OCI-LY1 (cell line): ENCODE data around the gene PCDHA13.
"Not testable (repeated sequence)": the region's sequence is repeated elsewhere in the genome, so short reads cannot be mapped to it uniquely, and the experiment has no call there.

Source experiments
- H2AFZ ChIP-seq: fragments of 200-600 bp; sonication (generic), shearing (Covaris generic); 2 replicates; pipeline ENCODE4 v1.6.0; 2014; ENCODE audit warnings: antibody characterized with exemption, mild to moderate bottlenecking, low read length
- H3F3A ChIP-seq: fragments of 200-600 bp; sonication (generic), shearing (Covaris generic); 2 replicates; pipeline ENCODE4 v1.6.0; 2014; ENCODE audit warnings: mild to moderate bottlenecking, antibody characterized with exemption, low read length, moderate library complexity; ENCODE audit not compliant: insufficient read depth
- H3K27ac ChIP-seq: fragments of 200-600 bp; sonication (generic); 2 replicates; pipeline ENCODE4 v1.5.1; 2014; ENCODE audit warnings: low read length, mixed run types, mild to moderate bottlenecking, low read depth; ENCODE audit not compliant: poor library complexity, severe bottlenecking
- H3K27me3 ChIP-seq: fragments of 200-600 bp; sonication (generic); 2 replicates; pipeline ENCODE4 v1.6.0; 2014; ENCODE audit warnings: antibody characterized with exemption, mild to moderate bottlenecking, low read length, moderate library complexity; ENCODE audit not compliant: insufficient read depth
- H3K36me3 ChIP-seq: fragments of 200-600 bp; sonication (generic); 2 replicates; pipeline ENCODE4 v1.6.1; 2014; ENCODE audit warnings: mild to moderate bottlenecking, antibody characterized with exemption, low read length, moderate library complexity, mixed read lengths; ENCODE audit not compliant: insufficient read depth
- H3K4me1 ChIP-seq: fragments of 200-600 bp; sonication (generic); 2 replicates; pipeline ENCODE4 v1.5.1; 2014; ENCODE audit warnings: mild to moderate bottlenecking, low read length, moderate library complexity; ENCODE audit not compliant: insufficient read depth, severe bottlenecking
- H3K4me2 ChIP-seq: fragments of 200-600 bp; sonication (generic), shearing (Covaris generic); 2 replicates; pipeline ENCODE4 v1.6.1; 2014; ENCODE audit warnings: low read length
- H3K4me3 ChIP-seq: fragments of 200-600 bp; sonication (generic); 2 replicates; pipeline ENCODE4 v1.5.1; 2014; ENCODE audit warnings: low read length, low read depth, mild to moderate bottlenecking, mixed read lengths; ENCODE audit not compliant: poor library complexity, severe bottlenecking
- H3K79me2 ChIP-seq: fragments of 200-600 bp; shearing (Covaris generic); 2 replicates; pipeline ENCODE4 v1.6.1; 2016; ENCODE audit warnings: mixed run types, low read length, mixed read lengths; ENCODE audit not compliant: insufficient read depth
- H3K9ac ChIP-seq: fragments of 200-600 bp; sonication (generic), shearing (Covaris generic); 2 replicates; pipeline ENCODE4 v1.6.1; 2014; ENCODE audit warnings: mild to moderate bottlenecking, low read length, mixed read lengths
- H3K9me2 ChIP-seq: fragments of 200-600 bp; sonication (generic), shearing (Covaris generic); 2 replicates; pipeline ENCODE4 v1.6.1; 2014; ENCODE audit warnings: low read depth, mild to moderate bottlenecking, low read length, mixed read lengths
- H3K9me3 ChIP-seq: fragments of 200-600 bp; shearing (Covaris generic); 2 replicates; pipeline ENCODE4 v1.6.1; 2014; ENCODE audit warnings: low read length, mixed read lengths
- H4K20me1 ChIP-seq: fragments of 200-600 bp; sonication (generic), shearing (Covaris generic); 2 replicates; pipeline ENCODE4 v1.6.0; 2016; ENCODE audit warnings: mild to moderate bottlenecking, low read length; ENCODE audit not compliant: insufficient read depth
- CTCF ChIP-seq: fragments of 200-600 bp; sonication (generic), shearing (Covaris generic); IDR thresholded peaks from 2 replicates; pipeline ENCODE4 v1.5.1; 2017; ENCODE audit warnings: mild to moderate bottlenecking, antibody characterized with exemption, low read length, moderate library complexity, mixed read lengths
- EZH2 ChIP-seq: fragments of 200-600 bp; sonication (generic), shearing (Covaris generic); IDR thresholded peaks from 2 replicates; pipeline ENCODE4 v1.8.0; 2017; ENCODE audit warnings: borderline replicate concordance, mixed run types, mild to moderate bottlenecking, antibody characterized with exemption, low read length, moderate library complexity, mixed read lengths

The PCDHA13 gene

DNA sequence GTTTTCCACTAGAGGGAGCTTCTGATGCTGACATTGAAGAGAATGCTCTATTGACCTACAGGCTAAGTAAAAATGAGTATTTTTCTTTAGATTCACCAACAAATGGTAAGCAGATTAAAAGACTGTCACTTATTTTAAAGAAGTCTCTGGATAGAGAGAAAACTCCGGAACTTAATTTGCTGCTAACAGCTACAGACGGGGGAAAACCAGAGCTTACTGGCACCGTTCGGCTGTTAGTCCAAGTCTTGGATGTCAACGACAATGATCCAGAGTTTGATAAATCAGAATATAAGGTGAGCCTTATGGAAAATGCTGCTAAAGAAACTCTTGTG, 12.4 kb upstream of the PCDHA13 start:
- Histone ChIP-seq H3K4me1 (no peaks in the 10 kb centered on the region), H3K79me2 (no peaks in the 10 kb centered on the region), H3F3A (no peaks in the 10 kb centered on the region), H3K4me2 (no peak overlapping the region), H3K27ac (no peak overlapping the region), H4K20me1 (no peaks in the 10 kb centered on the region), H3K9me2 (no peaks in the 10 kb centered on the region), H3K9ac (no peak overlapping the region), H2AFZ (no peak overlapping the region), H3K4me3 (no peak overlapping the region), H3K27me3 (no peaks in the 10 kb centered on the region), H3K9me3 (no peaks in the 10 kb centered on the region), H3K36me3 (no peaks in the 10 kb centered on the region)
- peak; percentile 17; the same call in 1 of the 2 replicates for TF ChIP-seq CTCF
- TF ChIP-seq EZH2 = no peak

GRCh38 chr5:140870221-140871201, 11.4 kb upstream of the PCDHA13 start:
- TF ChIP-seq EZH2 = no peak
- no peak for TF ChIP-seq CTCF

DNA sequence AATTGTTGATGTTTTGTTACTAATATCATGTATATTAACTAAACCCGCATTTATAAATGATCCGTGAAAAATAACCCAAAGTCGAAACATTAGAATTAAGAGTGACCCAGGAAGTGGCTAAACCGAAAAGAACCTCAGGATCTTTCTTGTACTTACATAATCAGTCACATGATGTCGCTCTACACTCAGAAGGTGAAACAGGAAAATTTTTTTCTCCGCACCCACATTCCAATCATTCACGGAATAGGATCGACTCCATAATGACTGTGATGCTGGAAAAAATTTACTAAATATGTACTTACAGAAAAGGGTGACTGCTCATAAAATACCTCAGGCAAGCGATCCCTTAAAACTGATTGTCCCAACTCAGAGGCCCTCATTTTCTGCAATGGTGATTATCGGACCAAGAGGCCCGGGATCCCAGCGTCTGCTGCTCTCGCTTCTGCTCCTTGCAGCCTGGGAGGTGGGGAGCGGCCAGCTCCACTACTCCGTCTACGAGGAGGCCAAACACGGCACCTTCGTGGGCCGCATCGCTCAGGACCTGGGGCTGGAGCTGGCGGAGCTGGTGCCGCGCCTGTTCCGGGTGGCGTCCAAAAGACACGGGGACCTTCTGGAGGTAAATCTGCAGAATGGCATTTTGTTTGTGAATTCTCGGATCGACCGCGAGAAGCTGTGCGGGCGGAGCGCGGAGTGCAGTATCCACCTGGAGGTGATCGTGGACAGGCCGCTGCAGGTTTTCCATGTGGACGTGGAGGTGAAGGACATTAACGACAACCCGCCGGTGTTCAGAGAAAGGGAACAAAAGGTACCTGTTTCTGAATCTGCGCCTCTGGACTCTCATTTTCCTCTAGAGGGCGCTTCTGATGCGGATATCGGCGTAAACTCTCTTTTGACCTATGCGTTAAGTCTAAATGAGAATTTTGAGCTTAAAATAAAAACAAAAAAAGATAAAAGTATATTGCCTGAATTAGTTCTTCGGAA, 6.5 kb upstream of the PCDHA13 start, which contains the start of gene PCDHA12:
PCDHA12 (plus strand) TSS at position 224 of the 981 bp plus-strand sequence; CDS start at position 389, 165 bp downstream.
- no peaks in the 10 kb centered on the region for H3K9me3 ChIP-seq
- no peak within 1 kb of the TSS for H3K4me2 ChIP-seq
- no peaks in the 10 kb centered on the region for H3F3A ChIP-seq
- no peaks in the 10 kb centered on the region for H3K79me2 ChIP-seq
- TF ChIP-seq EZH2 = no peak
- peak; percentile 26 for TF ChIP-seq CTCF
- H3K9ac ChIP-seq = no peak within 1 kb of the TSS
- no peaks in the 10 kb centered on the region for H3K9me2 ChIP-seq
- H3K4me1 ChIP-seq = no peaks in the 10 kb centered on the region
- H3K4me3 ChIP-seq = no peak within 1 kb of the TSS
- H4K20me1 ChIP-seq = no peaks in the 10 kb centered on the region
- H3K36me3 ChIP-seq = no peaks in the 10 kb centered on the region
- no peaks in the 10 kb centered on the region for H3K27me3 ChIP-seq
- no peak within 1 kb of the TSS for H3K27ac ChIP-seq
- no peak within 1 kb of the TSS for H2AFZ ChIP-seq

More at GRCh38 chr5:140870221-140871201, 11.4 kb upstream of the PCDHA13 start:
- H2AFZ ChIP-seq = no peak overlapping the region
- no peaks in the 10 kb centered on the region for H3K79me2 ChIP-seq
- no peak overlapping the region for H3K4me3 ChIP-seq
- no peaks in the 10 kb centered on the region for H3K9me2 ChIP-seq
- H3K27ac ChIP-seq = no peak overlapping the region
- no peaks in the 10 kb centered on the region for H3K36me3 ChIP-seq
- H3K9me3 ChIP-seq = no peaks in the 10 kb centered on the region
- no peak overlapping the region for H3K9ac ChIP-seq
- H3K4me2 ChIP-seq = no peak overlapping the region
- H3K4me1 ChIP-seq = no peaks in the 10 kb centered on the region
- no peaks in the 10 kb centered on the region for H4K20me1 ChIP-seq
- no peaks in the 10 kb centered on the region for H3K27me3 ChIP-seq
- no peaks in the 10 kb centered on the region for H3F3A ChIP-seq

DNA sequence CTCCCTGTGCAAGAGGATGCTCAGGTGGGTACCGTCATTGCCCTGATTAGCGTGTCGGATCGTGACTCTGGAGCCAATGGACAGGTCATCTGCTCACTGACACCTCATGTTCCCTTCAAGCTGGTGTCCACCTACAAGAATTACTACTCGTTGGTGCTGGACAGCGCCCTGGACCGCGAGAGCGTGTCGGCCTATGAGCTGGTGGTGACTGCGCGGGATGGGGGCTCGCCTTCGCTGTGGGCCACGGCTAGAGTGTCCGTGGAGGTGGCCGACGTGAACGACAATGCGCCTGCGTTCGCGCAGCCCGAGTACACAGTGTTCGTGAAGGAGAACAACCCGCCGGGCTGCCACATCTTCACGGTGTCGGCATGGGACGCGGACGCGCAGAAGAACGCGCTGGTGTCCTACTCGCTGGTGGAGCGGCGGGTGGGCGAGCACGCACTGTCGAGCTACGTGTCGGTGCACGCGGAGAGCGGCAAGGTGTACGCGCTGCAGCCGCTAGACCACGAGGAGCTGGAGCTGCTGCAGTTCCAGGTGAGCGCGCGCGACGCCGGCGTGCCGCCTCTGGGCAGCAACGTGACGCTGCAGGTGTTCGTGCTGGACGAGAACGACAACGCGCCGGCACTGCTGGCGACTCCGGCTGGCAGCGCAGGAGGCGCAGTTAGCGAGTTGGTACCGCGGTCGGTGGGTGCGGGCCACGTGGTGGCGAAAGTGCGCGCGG, 5.2 kb upstream of the PCDHA13 start:
- not testable (repeated sequence) for H3K9me3 ChIP-seq, H3K9ac ChIP-seq, H3K9me2 ChIP-seq, H3K79me2 ChIP-seq, H3K4me2 ChIP-seq, H3K36me3 ChIP-seq, H3F3A ChIP-seq, H2AFZ ChIP-seq, H4K20me1 ChIP-seq, H3K4me1 ChIP-seq, H3K27me3 ChIP-seq, H3K27ac ChIP-seq, H3K4me3 ChIP-seq
